Body of pancreas (tissue), 4 donors: Measurements from ENCODE around the gene VTN. TPM values are rescaled to one million over a fixed set of nuclear protein-coding genes. Genes with fewer than 3 reads are reported as not detected.
A peak's percentile ranks its signal among the peaks of the same experiment; 100 is the strongest.

Source experiments
- ATAC-seq: fragments of 150-250 bp; one replicate; pipeline ENCODE4 v1.9.1; 2016
- DNase-seq, 4 donors: peaks; one replicate each; pipeline ENCODE4 v3.0.0-alpha.2; 2019
- H3K27ac ChIP-seq, 4 donors: fragments of 200-600 bp; sonication (generic); 1 replicate in 3 of 4; 2 replicates in 1 of 4; pipeline versions ENCODE4 v1.5.1 to v1.6.1; 2016 to 2019; ENCODE audit warnings: mild to moderate bottlenecking in 1 of 4, mixed read lengths in 1 of 4, moderate library complexity in 1 of 4
- H3K27me3 ChIP-seq, 2 donors: fragments of 200-600 bp; sonication (generic); one replicate each; pipeline ENCODE4 v1.6.0; 2016; ENCODE audit warnings: mild to moderate bottlenecking in 1 of 2
- H3K36me3 ChIP-seq, 2 donors: fragments of 200-600 bp; sonication (generic); replicated peaks in 1 of 2; 2 replicates each; pipeline ENCODE4 v1.5.1; 2016; ENCODE audit warnings: low read depth in 2 of 2; ENCODE audit not compliant: insufficient read depth in 1 of 2
- H3K4me1 ChIP-seq: fragments of 200-600 bp; sonication (generic); one replicate; pipeline ENCODE4 v1.6.0; 2016
- H3K4me3 ChIP-seq, 2 donors: fragments of 200-600 bp; sonication (generic); 1 replicate in 1 of 2; 2 replicates in 1 of 2; pipeline ENCODE4 v1.5.1; 2016 to 2019
- H3K9me3 ChIP-seq, 3 donors: fragments of 200-600 bp; sonication (generic); 1 replicate in 2 of 3; 2 replicates in 1 of 3; pipeline ENCODE4 v1.5.1; 2016
- CTCF ChIP-seq, 7 experiments: fragments of 450-650 bp in 4 of 7; fragments of 200-600 bp in 3 of 7; sonication (generic) in 3 of 7; IDR thresholded peaks; one replicate each; pipeline ENCODE4 v1.5.1; 2016 to 2019; ENCODE audit warnings: antibody characterized with exemption in 7 of 7
- POLR2A ChIP-seq, 3 donors: fragments of 450-650 bp; IDR thresholded peaks; one replicate each; pipeline ENCODE4 v1.6.1; 2016; ENCODE audit warnings: antibody characterized with exemption in 3 of 3, mild to moderate bottlenecking in 2 of 3
- WGBS, 2 donors: methylation state at CpG; one replicate each; pipeline ENCODE4 v1.1.5; 2017; 5-methylcytosine and 5-hydroxymethylcytosine counted together
- intact Hi-C: fragments of 100-400 bp; cut with DNase I; formaldehyde crosslinking; loops from one replicate; pipeline ENCODE4 v1.15.1; 2023
- total RNA-seq, 2 donors: library from RNA; depleted of rRNA; stranded (reverse); fragments of >200 nt; gene quantifications; one replicate each; pipeline ENCODE4 v1.1.0, GENCODE V29; 2016

Gene VTN
- total RNA-seq, 2 donors from 2014 or later = 4.2 to 6.6 TPM

- Histone ChIP-seq H3K9me3 (no peaks in the 10 kb centered on the region), H3K36me3 (no peaks in the 10 kb centered on the region), H3K4me3 (no peak overlapping the region), H3K27ac (no peak overlapping the region), H3K27me3 (no peaks in the 10 kb centered on the region), H3K4me1 (no peaks in the 10 kb centered on the region)
- intact Hi-C loops = no loop called here
- TF ChIP-seq CTCF (IDR thresholded peaks at IDR 0.05) (no peak), POLR2A (IDR thresholded peaks at IDR 0.05) (no peak)
- DNase-seq (no peak), ATAC-seq (no peak)
- 85 to 94% methylated on average over 3 of the region's 3 CpGs for WGBS, 2 donors
Observed at GRCh38 chr17:28412099-28412498, 42.0 kb upstream of the VTN start.

GRCh38 chr17:28407974-28408306 lies 37.8 kb upstream of the VTN start:
- Histone ChIP-seq H3K4me1 (peaks cover 22% of the 10 kb centered on the region), H3K9me3 (no peaks in the 10 kb centered on the region), H3K27me3 (no peaks in the 10 kb centered on the region), H3K27ac (no peak overlapping the region), H3K36me3 (no peaks in the 10 kb centered on the region), H3K4me3 (no peak overlapping the region)
- 83 to 90% methylated on average over 1 of the region's 1 CpG for WGBS, 2 donors
- no peak for TF ChIP-seq POLR2A (IDR thresholded peaks at IDR 0.05)
- TF ChIP-seq CTCF (IDR thresholded peaks at IDR 0.05) = no peak
- no peak for ATAC-seq
- no peak for DNase-seq
- intact Hi-C loops = no loop called here

GRCh38 chr17:28407130-28407973 lies 37.2 kb upstream of the VTN start:
- Histone ChIP-seq H3K36me3 (no peaks in the 10 kb centered on the region), H3K27ac (no peak overlapping the region), H3K9me3 (no peaks in the 10 kb centered on the region), H3K4me1 (peaks cover 22% of the 10 kb centered on the region), H3K27me3 (no peaks in the 10 kb centered on the region), H3K4me3 (no peak overlapping the region)
- TF ChIP-seq POLR2A (IDR thresholded peaks at IDR 0.05) (no peak), CTCF (IDR thresholded peaks at IDR 0.05) (no peak)
- 84 to 85% methylated on average over 5 of the region's 5 CpGs for WGBS, 2 donors
- ATAC-seq (no peak), DNase-seq (no peak)
- intact Hi-C loops = no loop called here

GRCh38 chr17:28406473-28406814 lies 36.3 kb upstream of the VTN start:
- H3K9me3 ChIP-seq = no peaks in the 10 kb centered on the region
- 12 to 22% methylated on average over 9 of the region's 9 CpGs for WGBS, 2 donors
- intact Hi-C loops = no loop called here
- H3K27ac ChIP-seq = peak overlapping the region in 3 of 4 donors; percentile 48 to 64 (median 53)
- DNase-seq = peak in 1 of 4 donors; percentile 25
- H3K4me3 ChIP-seq = peak overlapping the region; percentile 85 to 86
- peaks cover 22% of the 10 kb centered on the region for H3K4me1 ChIP-seq
- TF ChIP-seq POLR2A (IDR thresholded peaks at IDR 0.05) = no peak
- TF ChIP-seq CTCF (IDR thresholded peaks at IDR 0.05) = no peak
- ATAC-seq = peak; percentile 17
- H3K36me3 ChIP-seq = no peaks in the 10 kb centered on the region
- H3K27me3 ChIP-seq = no peaks in the 10 kb centered on the region
